GM12892 (cell line): ENCODE data around the gene OR10A6.

ENCODE experiments used
- POLR2A ChIP-seq: IDR thresholded peaks from 2 replicates; pipeline ENCODE4 v1.6.1; 2011; ENCODE audit warnings: low read depth, low read length, control low read depth
- POLR2AphosphoS5 ChIP-seq: IDR thresholded peaks from 2 replicates; pipeline ENCODE4 v1.6.1; 2011; ENCODE audit warnings: low read depth, low read length, control low read depth

GRCh38 chr11:7971846-7972245 is 40.8 kb upstream of the OR10A6 start:
- TF ChIP-seq POLR2AphosphoS5: no peak
- no peak for TF ChIP-seq POLR2A
